GM15510 (cell line): Measurements from ENCODE around the gene ECT2L.

Source experiments
- POLR2A ChIP-seq: IDR thresholded peaks from 3 replicates; pipeline ENCODE4 v1.6.1; 2011; ENCODE audit warnings: borderline replicate concordance; ENCODE audit not compliant: insufficient read length; ENCODE audit errors: extremely low read depth

ECT2L gene

GRCh38 chr6:138925806-138926205 lies 129.9 kb downstream of the ECT2L start:
- TF ChIP-seq POLR2A: no peak

GRCh38 chr6:138926579-138926978 lies 130.7 kb downstream of the ECT2L start:
- TF ChIP-seq POLR2A: no peak

GRCh38 chr6:138931660-138932059 lies 135.8 kb downstream of the ECT2L start:
- no peak for TF ChIP-seq POLR2A

GRCh38 chr6:138943089-138943625 lies 147.3 kb downstream of the ECT2L start:
- TF ChIP-seq POLR2A: no peak

- no peak for TF ChIP-seq POLR2A
These were observed 148.5 kb downstream of the ECT2L start for GRCh38 chr6:138944412-138944811.

GRCh38 chr6:138945354-138945753 lies 149.5 kb downstream of the ECT2L start:
- no peak for TF ChIP-seq POLR2A

- no peak for TF ChIP-seq POLR2A
These were observed 152.1 kb downstream of the ECT2L start for GRCh38 chr6:138948004-138948403.

GRCh38 chr6:138948546-138949179 lies 152.8 kb downstream of the ECT2L start:
- no peak for TF ChIP-seq POLR2A

GRCh38 chr6:138953451-138953850 lies 157.6 kb downstream of the ECT2L start:
- TF ChIP-seq POLR2A: no peak
